Fibroblast of lung (primary cell): ENCODE results near the gene HMCN2.

ENCODE experiments used
- EZH2 ChIP-seq: IDR thresholded peaks from 2 replicates; pipeline ENCODE4 v1.5.1; 2012; ENCODE audit warnings: low read length, control low read depth, mild to moderate bottlenecking; ENCODE audit errors: missing control alignments
- TF ChIP-seq, protein P1 (sequence below), 2 donors: IDR thresholded peaks in 1 of 2; conservative IDR thresholded peaks in 1 of 2; 1 replicate in 1 of 2; 2 replicates in 1 of 2; pipeline ENCODE4 v1.5.1; 2011 to 2012; ENCODE audit warnings: low read length in 2 of 2, control low read depth in 1 of 2, inconsistent platforms in 1 of 2, low read depth in 1 of 2, mild to moderate bottlenecking in 1 of 2

- TF ChIP-seq, protein P1, sequence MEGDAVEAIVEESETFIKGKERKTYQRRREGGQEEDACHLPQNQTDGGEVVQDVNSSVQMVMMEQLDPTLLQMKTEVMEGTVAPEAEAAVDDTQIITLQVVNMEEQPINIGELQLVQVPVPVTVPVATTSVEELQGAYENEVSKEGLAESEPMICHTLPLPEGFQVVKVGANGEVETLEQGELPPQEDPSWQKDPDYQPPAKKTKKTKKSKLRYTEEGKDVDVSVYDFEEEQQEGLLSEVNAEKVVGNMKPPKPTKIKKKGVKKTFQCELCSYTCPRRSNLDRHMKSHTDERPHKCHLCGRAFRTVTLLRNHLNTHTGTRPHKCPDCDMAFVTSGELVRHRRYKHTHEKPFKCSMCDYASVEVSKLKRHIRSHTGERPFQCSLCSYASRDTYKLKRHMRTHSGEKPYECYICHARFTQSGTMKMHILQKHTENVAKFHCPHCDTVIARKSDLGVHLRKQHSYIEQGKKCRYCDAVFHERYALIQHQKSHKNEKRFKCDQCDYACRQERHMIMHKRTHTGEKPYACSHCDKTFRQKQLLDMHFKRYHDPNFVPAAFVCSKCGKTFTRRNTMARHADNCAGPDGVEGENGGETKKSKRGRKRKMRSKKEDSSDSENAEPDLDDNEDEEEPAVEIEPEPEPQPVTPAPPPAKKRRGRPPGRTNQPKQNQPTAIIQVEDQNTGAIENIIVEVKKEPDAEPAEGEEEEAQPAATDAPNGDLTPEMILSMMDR (conservative IDR thresholded peaks at IDR 0.05 in 1 of 2, IDR thresholded peaks at IDR 0.05 in 1 of 2; ENCODE audit: low read depth in 1 of 2, low read length in 2 of 2), result no peak
- no peak for TF ChIP-seq EZH2
Observed at GRCh38 chr9:130259044-130259443, 6.5 kb upstream of the HMCN2 start.
